HepG2 (cell line): Measurements from ENCODE around the gene OR2B2. TPM values are rescaled to one million over a fixed set of nuclear protein-coding genes. Genes with fewer than 3 reads are reported as not detected.
A peak's percentile ranks its signal among the peaks of the same experiment; 100 is the strongest.

Experiments
- CCAR2 ChIP-seq: fragments of 200-400 bp; formaldehyde crosslinking; optimal IDR thresholded peaks from 2 replicates; pipeline ENCODE3; 2018; ENCODE audit warnings: low read depth, mild to moderate bottlenecking, low read length, moderate library complexity
- DR1 ChIP-seq: sonication (generic); formaldehyde crosslinking; IDR thresholded peaks from 2 replicates; pipeline ENCODE4 v1.8.0; 2021; ENCODE audit warnings: mild to moderate bottlenecking, missing genetic modification reagents, inconsistent platforms
- ELF3 ChIP-seq: IDR thresholded peaks from 2 replicates; pipeline ENCODE4 v1.6.1; 2016; ENCODE audit warnings: missing genetic modification reagents, missing compliant biosample characterization
- GATA4 ChIP-seq: sonication (generic); IDR thresholded peaks from 2 replicates; pipeline ENCODE4 v1.6.1; 2016; ENCODE audit warnings: antibody characterized with exemption, low read depth, borderline replicate concordance
- GPBP1L1 ChIP-seq: sonication (generic); formaldehyde crosslinking; IDR thresholded peaks from 2 replicates; pipeline ENCODE4 v1.5.0; 2020; ENCODE audit warnings: mild to moderate bottlenecking, missing genetic modification reagents
- HDAC6 ChIP-seq: fragments of 200-600 bp; sonication (generic); IDR thresholded peaks from 2 replicates; pipeline ENCODE4 v1.7.0; 2017; ENCODE audit warnings: mild to moderate bottlenecking, antibody characterized with exemption, low read length, low read depth
- HMGA1 ChIP-seq: sonication (generic); formaldehyde crosslinking; conservative IDR thresholded peaks from 2 replicates; pipeline ENCODE4 v1.4.0; 2020; ENCODE audit warnings: missing genetic modification reagents
- KAT2B ChIP-seq: fragments of 150-350 bp; IDR thresholded peaks from 2 replicates; pipeline ENCODE4 v1.6.1; 2014; ENCODE audit warnings: low read depth, low read length, borderline replicate concordance
- MEIS2 ChIP-seq: sonication (generic); formaldehyde crosslinking; IDR thresholded peaks from 2 replicates; pipeline ENCODE4 v1.9.0; 2021; ENCODE audit warnings: mild to moderate bottlenecking, missing genetic modification reagents
- RBM39 ChIP-seq: fragments of 200-400 bp; formaldehyde crosslinking; IDR thresholded peaks from one replicate; pipeline ENCODE4 v1.6.1; 2018; ENCODE audit warnings: antibody characterized with exemption, mild to moderate bottlenecking, low read depth, low read length; ENCODE audit not compliant: poor library complexity, severe bottlenecking
- RFX5 ChIP-seq: IDR thresholded peaks from 2 replicates; pipeline ENCODE4 v1.6.1; 2011; ENCODE audit warnings: low read depth, low read length, improper control_type of control experiment
- RXRB ChIP-seq: IDR thresholded peaks from 2 replicates; pipeline ENCODE4 v1.6.1; 2016; ENCODE audit warnings: borderline replicate concordance, missing genetic modification reagents, missing compliant biosample characterization
- SP140L ChIP-seq: sonication (generic); formaldehyde crosslinking; IDR thresholded peaks from 2 replicates; pipeline ENCODE4 v1.4.0; 2020; ENCODE audit warnings: missing genetic modification reagents, borderline replicate concordance
- SRF ChIP-seq: IDR thresholded peaks from 2 replicates; pipeline ENCODE4 v1.6.1; 2011; ENCODE audit warnings: mild to moderate bottlenecking, low read depth, low read length, moderate library complexity
- ZFP41 ChIP-seq: sonication (generic); formaldehyde crosslinking; IDR thresholded peaks from 2 replicates; pipeline ENCODE4 v1.4.0; 2020; ENCODE audit warnings: mild to moderate bottlenecking, missing genetic modification reagents, borderline replicate concordance
- ZFP62 ChIP-seq: sonication (generic); formaldehyde crosslinking; IDR thresholded peaks from 2 replicates; pipeline ENCODE4 v1.4.0; 2020; ENCODE audit warnings: missing genetic modification reagents
- ZNF138 ChIP-seq: sonication (generic); formaldehyde crosslinking; IDR thresholded peaks from 2 replicates; pipeline ENCODE4 v1.5.0; 2020; ENCODE audit warnings: mild to moderate bottlenecking, low read depth, missing genetic modification reagents
- ZNF232 ChIP-seq: sonication (generic); formaldehyde crosslinking; IDR thresholded peaks from 2 replicates; pipeline ENCODE4 v1.4.0; 2020; ENCODE audit warnings: missing genetic modification reagents, borderline replicate concordance
- ZNF335 ChIP-seq: sonication (generic); formaldehyde crosslinking; IDR thresholded peaks from 2 replicates; pipeline ENCODE4 v1.4.0; 2020; ENCODE audit warnings: missing genetic modification reagents
- ZNF382 ChIP-seq: sonication (generic); formaldehyde crosslinking; IDR thresholded peaks from 2 replicates; pipeline ENCODE4 v1.5.0; 2020; ENCODE audit warnings: missing genetic modification reagents, mild to moderate bottlenecking, borderline replicate concordance
- ZNF430 ChIP-seq: sonication (generic); formaldehyde crosslinking; IDR thresholded peaks from 2 replicates; pipeline ENCODE4 v1.9.0; 2021; ENCODE audit warnings: mild to moderate bottlenecking, missing genetic modification reagents
- ZNF607 ChIP-seq: sonication (generic); formaldehyde crosslinking; IDR thresholded peaks from 2 replicates; pipeline ENCODE4 v1.5.1; 2020; ENCODE audit warnings: missing genetic modification reagents, mild to moderate bottlenecking, borderline replicate concordance
- ZNF749 ChIP-seq: sonication (generic); formaldehyde crosslinking; IDR thresholded peaks from 2 replicates; pipeline ENCODE4 v1.8.0; 2022; ENCODE audit warnings: mild to moderate bottlenecking, missing genetic modification reagents, moderate library complexity, borderline replicate concordance
- ZNF784 ChIP-seq: sonication (generic); formaldehyde crosslinking; IDR thresholded peaks from 2 replicates; pipeline ENCODE4 v1.5.1; 2020; ENCODE audit warnings: missing genetic modification reagents, mild to moderate bottlenecking, borderline replicate concordance
- ZNF839 ChIP-seq: sonication (generic); formaldehyde crosslinking; IDR thresholded peaks from 2 replicates; pipeline ENCODE4 v1.4.0; 2020; ENCODE audit warnings: missing genetic modification reagents, mild to moderate bottlenecking, borderline replicate concordance
- ZSCAN21 ChIP-seq: sonication (generic); formaldehyde crosslinking; IDR thresholded peaks from 2 replicates; pipeline ENCODE4 v1.8.0; 2022; ENCODE audit warnings: mild to moderate bottlenecking, missing genetic modification reagents, moderate library complexity, borderline replicate concordance
- polyA plus RNA-seq, 8 experiments: library from polyadenylated mRNA; depleted of rRNA in 3 of 8; stranded (reverse) in 7 of 8; unstranded in 1 of 8; fragments of >200 nt; fragmentation: Illumina TruSeq in 4 of 8; extraction: Trizol in 4 of 8; gene quantifications; 2 replicates each; pipeline versions ENCODE4 v1.2.1 to v1.2.3, GENCODE V29; 2011 to 2016; ENCODE audit warnings: low read depth in 4 of 8, missing spikeins in 1 of 8, mixed read lengths in 1 of 8; ENCODE audit not compliant: insufficient read depth in 1 of 8
- total RNA-seq, 5 experiments: library from RNA; depleted of rRNA; stranded (reverse); fragments of >200 nt; fragmentation: Illumina TruSeq; extraction: Trizol; gene quantifications; 2 replicates each; pipeline ENCODE4 v1.2.3, GENCODE V29; 2016; ENCODE audit warnings: low read depth in 1 of 5
- TF ChIP-seq, protein P1 (sequence below): sonication (generic); formaldehyde crosslinking; IDR thresholded peaks from 2 replicates; pipeline ENCODE4 v1.4.0; 2020; ENCODE audit warnings: missing genetic modification reagents, mild to moderate bottlenecking, borderline replicate concordance

OR2B2 gene
- total and polyA plus RNA-seq, 2 of the 13 experiments (the other 11 are each of a cell fraction or from before 2014, with no cell fraction given) = not detected

DNA sequence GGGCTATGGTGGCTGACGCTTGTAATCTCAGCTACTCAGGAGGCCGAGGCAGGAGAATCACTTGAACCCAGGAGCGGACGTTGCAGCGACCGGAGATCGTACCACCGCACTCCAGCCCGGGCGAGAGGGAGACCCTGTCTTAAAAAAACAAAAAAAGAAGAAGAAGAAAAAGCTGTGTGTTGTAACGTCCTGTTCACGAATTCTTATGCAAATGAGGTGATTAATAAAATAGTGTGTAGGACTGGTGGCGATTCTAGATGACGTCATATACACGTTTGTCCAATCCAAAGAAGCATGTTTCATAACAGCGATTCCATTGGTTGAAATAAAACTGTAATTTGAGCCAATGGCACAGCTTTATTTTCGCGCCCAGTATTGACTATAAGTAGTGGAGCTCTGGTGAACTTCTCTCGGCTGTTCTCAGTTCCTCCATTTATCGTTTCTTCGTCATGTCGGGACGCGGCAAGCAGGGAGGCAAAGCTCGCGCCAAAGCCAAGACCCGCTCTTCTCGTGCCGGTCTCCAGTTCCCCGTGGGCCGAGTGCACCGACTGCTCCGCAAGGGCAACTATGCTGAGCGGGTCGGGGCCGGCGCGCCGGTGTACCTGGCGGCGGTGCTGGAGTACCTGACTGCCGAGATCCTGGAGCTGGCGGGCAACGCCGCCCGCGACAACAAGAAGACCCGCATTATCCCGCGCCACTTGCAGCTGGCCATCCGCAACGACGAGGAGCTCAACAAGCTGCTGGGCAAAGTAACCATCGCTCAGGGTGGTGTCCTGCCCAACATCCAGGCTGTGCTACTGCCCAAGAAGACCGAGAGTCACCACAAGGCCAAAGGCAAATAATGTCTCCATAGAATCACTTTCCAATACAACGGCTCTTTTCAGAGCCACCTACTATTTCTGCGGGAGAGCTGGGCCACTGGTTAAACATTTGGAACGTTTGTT, 47.0 kb downstream of the OR2B2 start (continued):
- TF ChIP-seq ZNF784 (CRISPR knock-in tag) (no peak), DR1 (CRISPR knock-in tag) (no peak), ELF3 (CRISPR knock-in tag) (no peak), ZFP41 (no peak), ZNF138 (CRISPR knock-in tag) (no peak), ZNF839 (CRISPR knock-in tag) (no peak), GATA4 (no peak), MEIS2 (CRISPR knock-in tag) (no peak), HDAC6 (no peak), CCAR2 (no peak), RFX5 (no peak), GPBP1L1 (CRISPR knock-in tag) (no peak), ZNF430 (CRISPR knock-in tag) (0 out of 2 replicates have a peak, but pooled peaks have one; percentile 27), ZFP62 (CRISPR knock-in tag) (no peak), HMGA1 (CRISPR knock-in tag) (no peak), ZNF232 (CRISPR knock-in tag) (no peak), ZNF382 (CRISPR knock-in tag) (no peak), SP140L (CRISPR knock-in tag) (no peak), ZSCAN21 (no peak; the same call in 1 of the 2 replicates), RBM39 (no peak), ZNF335 (no peak), RXRB (CRISPR knock-in tag) (no peak), KAT2B (no peak), ZNF607 (CRISPR knock-in tag) (no peak), SRF (no peak), ZNF749 (CRISPR knock-in tag) (no peak)
- TF ChIP-seq, protein P1, sequence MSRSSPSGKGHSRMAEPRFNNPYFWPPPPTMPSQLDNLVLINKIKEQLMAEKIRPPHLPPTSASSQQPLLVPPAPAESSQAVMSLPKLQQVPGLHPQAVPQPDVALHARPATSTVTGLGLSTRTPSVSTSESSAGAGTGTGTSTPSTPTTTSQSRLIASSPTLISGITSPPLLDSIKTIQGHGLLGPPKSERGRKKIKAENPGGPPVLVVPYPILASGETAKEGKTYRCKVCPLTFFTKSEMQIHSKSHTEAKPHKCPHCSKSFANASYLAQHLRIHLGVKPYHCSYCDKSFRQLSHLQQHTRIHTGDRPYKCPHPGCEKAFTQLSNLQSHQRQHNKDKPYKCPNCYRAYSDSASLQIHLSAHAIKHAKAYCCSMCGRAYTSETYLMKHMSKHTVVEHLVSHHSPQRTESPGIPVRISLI (CRISPR knock-in tag) = no peak
